ENCODE data around the gene TPX2.
"Not testable (repeated sequence)": the region's sequence is repeated elsewhere in the genome, so short reads cannot be mapped to it uniquely, and the experiment has no call there.

The TPX2 gene

DNA sequence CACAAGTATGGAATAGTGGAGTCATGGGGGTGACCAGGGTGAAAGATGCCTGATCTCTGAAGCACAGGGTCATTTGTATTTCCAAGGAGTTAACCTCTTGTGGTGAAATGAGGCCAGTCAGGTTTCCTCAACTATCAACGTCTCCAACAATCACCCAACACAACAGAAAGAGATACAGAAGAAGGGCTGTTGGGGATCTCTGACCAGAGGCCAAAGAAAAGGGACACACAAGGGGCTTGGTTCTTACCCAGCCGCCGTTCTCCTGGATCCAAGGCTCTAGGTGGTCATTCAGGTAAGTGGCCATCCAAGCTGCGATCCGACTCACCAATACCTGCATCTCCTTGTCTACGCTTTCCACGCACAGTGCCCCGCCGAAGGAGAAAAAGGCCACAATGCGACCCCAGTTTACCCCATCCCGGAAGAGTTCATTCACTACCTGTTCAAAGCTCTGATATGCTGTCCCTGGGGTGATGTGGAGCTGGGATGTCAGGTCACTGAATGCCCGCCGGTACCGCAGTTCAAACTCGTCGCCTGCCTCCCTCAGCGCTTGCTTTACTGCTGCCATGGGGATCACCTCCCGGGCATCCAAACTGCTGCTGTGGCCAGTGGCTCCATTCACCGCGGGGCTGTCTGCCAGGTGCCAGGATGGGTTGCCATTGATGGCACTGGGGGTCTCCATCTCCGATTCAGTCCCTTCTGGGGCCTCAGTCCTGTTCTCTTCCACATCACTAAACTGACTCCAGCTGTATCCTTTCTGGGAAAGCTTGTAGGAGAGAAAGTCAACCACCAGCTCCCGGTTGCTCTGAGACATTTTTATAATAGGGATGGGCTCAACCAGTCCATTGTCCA is 17.5 kb upstream of the TPX2 start:
- DNase-seq: peak; percentile 32

DNA sequence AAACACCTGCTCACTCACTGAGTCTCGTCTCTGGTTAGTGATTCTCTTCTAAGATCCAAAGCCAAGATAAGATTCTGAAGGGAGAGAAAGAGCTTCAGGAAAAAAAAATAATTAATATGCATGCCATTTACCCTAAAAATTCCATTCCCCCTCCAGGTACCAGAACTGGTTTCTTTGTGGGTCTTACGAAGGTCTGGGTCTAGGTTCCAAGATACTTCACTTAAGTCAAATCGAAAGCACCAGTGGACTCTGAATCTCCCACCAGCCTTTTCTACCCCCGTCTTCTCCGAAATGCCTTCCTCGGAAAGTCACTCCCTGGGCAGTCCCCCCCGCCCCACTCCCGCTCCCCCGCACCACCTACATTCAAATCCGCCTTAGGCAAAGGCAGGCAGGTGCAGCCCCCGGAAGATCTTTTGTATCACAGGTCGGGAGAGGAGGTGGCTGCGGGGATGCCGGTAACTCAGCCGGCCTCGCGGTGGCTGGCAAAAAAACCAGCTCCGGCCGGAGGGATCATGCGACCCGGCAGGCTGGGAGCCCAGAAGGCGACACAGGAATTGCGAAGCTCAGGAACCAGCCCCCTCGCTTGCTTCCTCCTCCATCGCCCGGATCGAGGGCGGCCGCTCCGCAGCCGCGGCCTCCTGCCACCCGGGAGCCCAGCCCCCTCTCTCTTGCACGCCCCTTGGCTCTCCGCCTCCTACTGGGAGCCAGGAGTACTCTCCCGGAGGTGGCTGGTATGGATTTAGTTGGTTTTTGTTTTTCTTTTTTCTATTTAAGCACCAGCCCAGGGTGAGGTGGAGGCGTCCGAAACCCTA is 16.6 kb upstream of the TPX2 start, which contains the start of gene BCL2L1:
BCL2L1 (minus strand) TSS at position 612 of the 812 bp plus-strand sequence. CDS start 650 bp downstream, outside the sequence.
- DNase-seq: peak; percentile 83

DNA sequence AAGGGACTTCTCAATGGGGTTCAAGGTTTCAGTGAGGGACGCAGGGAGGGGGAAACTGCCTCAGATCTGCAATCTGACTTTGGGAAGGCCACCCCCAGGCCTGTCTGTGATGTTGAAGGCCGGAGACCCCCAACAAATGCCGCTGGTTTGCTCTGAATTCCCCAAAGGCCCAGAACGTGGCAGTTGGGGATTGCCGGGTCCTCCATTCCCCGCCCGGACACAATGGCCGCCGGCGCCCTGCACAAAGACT is 16.1 kb upstream of the TPX2 start:
- no peak for DNase-seq

DNA sequence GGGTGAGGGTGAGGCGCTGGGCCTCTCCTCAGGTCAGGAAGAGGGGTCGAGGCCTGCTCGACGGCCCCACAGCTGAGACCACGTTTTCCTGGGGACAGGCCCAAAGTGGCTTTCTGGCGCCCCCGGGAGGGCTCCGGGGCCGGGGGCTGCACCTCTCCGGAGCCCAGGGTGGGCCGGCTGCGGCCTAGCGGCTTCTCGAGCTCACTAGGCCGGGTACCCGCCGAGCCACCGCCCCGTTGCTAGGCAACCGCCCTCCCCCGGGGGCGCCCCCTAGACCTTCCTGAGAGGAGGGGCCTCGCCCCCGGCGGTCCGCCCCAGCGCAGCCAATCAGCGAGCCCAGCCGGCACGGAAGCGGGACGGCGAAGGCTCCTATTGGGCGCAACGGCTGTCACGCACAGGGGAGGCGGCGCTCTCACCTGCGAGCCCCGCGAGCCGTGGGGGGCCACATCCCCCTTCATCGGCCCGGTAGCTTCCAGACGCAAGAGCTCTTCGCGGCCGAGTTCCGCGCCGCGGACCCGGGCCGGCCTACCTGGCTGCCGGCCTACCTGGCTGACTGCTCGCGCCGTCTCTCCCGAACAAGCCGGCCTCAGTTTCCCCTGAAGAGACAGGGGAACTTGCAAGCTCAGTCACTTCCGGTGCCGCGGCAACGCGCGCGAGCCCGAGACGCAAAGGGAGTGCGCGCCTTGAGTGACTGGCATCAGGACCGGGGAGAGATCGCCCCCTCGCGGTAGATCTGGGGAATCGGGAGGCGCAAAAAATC is 15.6 kb upstream of the TPX2 start:
- peak; percentile 99 for DNase-seq

DNA sequence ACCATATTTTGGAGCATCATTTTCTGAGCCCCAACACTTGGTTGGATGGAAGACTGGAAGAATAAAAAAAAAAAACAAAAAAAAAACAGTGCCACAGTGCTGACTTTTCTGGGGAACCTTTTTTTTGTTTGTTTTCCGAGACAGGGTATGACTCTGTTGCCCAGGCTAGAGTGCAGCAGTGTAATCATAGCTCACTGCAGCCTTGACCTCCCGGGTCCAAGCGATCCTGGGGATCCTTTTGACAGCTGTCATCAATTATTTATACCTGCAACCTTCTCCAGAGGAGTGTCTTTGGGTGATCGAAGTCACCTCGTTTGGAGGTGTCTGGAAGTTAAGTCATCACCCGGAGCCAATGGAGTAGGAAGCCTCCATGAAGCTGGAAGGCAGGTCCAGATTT is 7.8 kb upstream of the TPX2 start:
- no peak for DNase-seq

DNA sequence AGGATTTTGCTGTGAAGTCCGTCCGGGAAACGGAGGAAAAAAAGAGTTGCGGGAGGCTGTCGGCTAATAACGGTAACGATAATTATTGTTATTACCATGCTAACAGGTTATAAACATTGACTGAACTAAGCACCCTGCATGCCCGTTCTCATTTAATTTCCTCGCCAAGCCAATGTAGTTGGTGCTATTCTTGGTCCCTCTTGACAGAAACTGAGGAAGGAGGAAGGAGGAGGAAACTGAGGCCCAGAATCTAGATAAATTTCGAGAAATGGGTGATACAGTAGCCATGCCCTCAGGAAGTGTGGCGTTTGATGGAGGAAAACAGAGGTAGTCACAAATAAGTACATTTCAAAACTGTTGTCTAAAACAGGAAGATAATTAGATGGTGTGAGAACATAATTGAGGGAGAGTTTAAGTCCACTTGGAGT is 474 bp downstream of the TPX2 start:
- no peak for DNase-seq

DNA sequence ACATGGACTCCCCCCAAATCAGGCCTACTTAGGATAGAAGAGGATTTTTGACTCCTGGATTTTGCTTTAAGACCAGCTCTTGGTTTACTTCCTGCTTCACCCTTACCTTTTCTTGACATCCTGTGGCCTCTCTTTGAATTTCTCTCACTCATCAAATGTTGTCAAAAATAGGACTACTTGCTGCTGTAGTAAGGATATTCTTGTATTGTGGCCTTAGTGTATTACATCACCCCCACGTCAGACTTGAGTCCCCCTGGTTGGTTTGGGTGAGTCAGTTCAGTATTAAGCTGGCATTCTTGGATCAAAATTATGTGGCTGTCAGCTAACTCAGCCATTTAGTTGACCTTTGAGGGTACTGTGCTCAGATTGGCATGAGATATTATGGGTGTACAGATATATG is 1.1 kb downstream of the TPX2 start:
- peak; percentile 78 for DNase-seq

DNA sequence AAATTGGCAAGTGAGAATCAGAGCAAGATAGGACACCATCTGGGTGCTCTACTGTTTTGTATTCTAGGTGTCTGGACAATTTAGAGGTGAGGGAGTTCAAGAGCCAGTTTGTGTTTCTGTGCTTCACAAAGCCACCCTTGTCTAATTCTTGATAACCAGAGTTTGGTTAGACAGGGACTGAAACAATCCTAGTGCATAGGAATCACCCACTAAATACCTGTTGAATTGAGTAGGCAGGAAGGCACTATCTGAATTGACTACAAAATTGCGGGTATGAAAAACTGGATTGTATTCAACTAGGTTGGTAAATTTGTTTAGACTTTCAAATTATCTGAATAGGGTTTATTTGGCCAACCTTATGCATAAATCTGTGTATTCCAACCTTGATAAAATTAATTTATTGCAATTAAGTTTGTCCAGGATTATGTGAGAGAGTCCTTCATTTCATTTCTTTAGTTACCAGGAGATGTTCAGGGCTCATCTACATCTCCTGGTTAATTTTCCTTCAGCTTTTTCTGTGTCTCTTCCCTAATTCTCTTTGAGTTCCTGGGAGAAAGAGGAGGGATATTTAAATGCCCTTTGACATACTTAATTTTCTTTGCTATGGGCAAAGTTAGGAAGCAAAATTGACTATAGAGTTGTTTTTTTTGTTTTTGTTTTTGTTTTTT is 1.7 kb downstream of the TPX2 start:
- no peak for DNase-seq

DNA sequence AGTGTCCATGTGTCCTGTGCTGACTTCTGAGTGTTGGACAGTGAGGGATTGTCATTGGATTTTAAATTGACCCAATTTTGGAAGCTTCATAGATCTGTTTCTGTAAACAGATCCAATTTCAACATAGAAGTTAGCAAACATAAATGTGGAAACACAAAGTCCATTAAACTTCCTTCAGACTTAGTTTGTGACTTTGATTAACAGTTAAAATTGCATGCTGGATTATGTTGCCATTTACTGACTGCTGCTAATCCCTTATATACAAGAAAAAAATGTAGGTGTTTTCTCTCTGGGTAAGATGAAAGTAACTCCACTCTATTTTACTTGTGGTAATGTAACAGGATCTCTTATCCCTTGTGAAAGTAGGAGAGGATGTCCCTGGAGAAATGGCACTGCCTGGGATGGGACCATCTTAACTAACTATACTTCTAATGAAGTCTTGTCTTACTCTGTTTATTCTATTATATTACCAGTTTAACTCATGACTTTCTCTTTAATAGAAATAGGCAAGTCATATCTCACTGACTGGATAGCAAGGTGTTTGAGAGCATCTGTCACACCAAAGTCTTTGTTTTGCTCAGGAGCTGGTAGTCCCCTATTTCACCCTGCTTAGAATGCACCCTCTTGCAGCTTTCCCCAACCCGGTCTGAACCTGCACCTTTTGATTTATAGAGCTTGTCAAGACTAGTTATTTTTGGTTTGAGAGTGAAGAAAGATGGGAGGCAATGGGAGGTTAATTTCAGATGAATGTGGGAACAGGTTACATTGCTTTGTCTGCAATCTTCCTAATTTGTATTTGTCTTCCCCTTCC is 7.2 kb downstream of the TPX2 start:
- no peak for DNase-seq

DNA sequence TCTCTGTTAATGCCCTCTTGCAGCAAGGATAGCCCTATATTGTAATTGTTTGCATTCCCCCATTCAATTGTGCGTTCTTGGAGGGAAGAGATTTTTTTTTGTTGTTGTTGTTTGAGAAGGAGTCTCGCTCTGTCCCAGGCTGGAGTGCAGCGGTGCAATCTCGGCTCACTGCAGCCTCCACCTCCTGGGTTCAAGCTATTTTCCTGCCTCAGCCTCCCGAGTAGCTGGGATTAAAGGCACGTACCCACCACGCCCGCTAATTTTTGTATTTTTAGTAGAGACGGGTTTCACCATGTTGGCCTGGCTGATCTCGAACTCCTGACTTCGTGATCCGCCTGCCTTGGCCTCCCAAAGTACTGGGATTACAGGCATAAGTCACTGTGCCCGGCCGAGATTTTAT is 7.9 kb downstream of the TPX2 start:
- DNase-seq: not testable (repeated sequence)

DNA sequence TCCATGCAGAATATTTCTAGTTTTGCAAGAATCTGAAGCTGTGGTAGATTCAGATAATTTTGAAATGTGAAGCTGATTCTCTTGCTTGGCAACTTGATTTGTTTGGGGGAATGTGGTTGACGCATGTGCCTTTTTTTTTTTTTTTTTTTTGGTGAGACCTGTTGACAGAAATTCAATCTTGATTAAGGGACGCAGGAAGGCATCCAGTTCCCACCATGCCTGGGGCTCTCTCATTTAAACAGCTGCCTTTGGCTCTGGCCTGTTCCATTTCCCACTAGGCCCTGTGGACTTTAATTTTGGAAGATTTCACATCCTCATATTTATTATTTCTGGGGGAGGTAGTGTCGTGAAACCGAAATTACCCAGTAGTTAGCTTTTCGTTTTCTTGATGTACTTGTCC is 8.6 kb downstream of the TPX2 start:
- no peak for DNase-seq

DNA sequence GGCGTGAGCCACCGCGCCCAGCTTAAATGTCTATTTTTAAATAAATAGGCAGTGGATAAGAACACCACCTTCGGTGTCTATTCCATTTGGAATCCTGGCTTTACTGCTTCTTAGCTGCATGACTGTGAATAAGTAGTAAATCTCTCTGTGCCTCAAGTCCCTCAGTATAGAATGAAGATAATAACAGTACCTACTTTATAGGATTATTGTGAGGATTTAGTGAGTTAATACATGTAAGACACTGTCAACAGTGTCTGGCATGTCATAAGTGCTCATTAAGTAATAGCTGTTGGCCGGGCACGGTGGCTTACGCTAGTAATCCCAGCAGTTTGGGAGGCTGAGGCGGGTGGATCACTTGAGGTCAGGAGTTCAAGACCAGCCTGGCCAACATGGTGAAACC is 10.1 kb downstream of the TPX2 start:
- DNase-seq: no peak

DNA sequence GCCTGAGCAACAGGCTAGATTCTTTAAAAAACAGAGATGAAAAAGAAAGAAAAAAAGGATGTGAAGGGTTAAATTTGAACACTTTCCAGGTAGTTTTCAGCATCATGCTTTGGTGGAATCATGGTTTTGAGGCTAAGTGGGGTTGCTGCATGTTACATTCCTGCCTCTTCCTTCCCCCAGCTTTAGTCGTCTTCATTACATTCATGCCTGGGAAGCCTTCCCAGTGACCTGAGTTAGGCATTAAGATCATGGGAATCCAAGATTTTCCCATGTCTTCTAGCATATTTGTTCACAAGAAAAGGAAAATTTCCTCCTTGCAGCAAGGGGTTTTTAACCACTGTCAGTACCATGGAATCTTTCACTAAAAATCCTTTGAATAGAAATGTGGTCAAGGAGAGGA is 12.0 kb downstream of the TPX2 start:
- DNase-seq: no peak

DNA sequence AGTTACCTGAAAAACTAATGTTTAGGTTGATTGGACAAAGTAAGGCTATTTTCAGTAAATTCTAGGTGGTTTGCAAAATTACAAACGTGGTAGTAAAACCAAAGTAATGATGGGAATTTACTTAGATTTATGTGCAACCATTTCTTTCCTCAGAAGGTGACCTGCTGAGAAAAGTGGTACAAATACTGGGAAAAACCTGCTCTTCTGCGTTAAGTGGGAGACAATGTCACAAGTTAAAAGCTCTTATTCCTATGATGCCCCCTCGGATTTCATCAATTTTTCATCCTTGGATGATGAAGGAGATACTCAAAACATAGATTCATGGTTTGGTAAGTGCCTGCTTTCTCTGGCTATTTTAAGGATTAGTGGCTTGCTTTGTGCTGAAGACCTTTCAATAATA is 18.2 kb downstream of the TPX2 start:
- no peak for DNase-seq

DNA sequence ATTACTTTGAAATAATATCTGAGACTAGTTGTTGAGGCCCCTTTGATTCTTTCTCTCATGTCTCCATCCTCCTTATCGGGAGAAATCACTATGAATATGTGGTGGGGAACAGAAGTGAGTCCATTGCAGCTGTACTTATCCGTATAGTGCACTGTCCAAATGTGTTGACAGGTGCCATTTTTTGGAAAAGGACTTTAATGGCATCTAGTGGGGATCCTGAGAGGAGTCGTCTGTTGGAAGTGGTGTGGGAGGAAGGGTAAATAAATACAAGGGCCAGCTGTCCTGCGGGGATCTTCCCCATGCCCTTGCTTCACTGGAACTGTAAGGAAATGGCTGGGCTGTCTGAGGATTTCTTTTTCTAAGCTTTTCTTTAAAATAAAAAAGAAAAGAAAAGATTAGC is 19.4 kb downstream of the TPX2 start:
- DNase-seq: no peak

DNA sequence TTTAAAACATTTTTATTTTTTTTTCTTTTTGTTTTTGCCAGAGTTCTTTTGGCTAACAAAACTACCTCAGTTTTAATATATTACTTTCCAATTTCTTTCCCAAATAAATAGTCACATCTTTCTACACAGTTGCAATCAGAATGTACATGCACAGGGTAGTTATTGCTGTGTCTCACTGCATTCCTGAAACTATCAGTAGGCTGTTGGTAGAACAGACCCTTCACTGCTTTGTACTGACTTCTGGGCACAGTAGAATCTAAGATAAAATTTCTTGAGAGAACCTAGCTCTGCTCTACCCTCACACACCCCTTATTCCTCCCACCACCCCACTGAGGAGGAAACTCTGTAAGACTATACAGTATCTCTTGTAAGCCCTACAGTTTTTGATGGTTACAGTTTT is 19.9 kb downstream of the TPX2 start:
- no peak for DNase-seq

DNA sequence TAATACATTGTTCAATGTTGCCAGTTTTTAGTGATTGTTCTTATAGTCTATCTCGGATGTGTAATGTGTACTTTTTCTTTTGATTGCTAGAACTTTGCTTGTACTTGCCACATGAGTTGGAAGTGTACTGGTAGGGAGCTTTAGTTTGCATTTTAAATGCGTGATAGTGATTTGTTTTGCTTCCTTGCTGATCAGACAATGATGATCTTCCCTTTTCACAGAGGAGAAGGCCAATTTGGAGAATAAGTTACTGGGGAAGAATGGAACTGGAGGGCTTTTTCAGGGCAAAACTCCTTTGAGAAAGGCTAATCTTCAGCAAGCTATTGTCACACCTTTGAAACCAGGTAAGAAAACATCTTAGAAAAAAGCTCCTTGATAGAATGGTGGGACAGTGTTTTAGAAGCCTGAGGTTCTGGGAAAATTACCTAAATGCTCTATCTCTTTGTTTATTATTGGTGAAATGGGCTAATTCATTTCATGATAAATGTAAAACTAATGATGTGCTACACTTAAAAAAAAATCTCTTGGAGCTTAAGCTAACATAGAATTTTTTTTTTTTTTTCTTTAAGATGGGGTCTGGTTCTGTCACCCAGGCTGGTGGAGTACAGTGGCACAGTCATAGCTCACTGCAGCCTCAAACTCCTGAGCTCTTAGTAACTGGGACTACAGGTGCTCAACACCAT is 20.9 kb downstream of the TPX2 start:
- DNase-seq: no peak

DNA sequence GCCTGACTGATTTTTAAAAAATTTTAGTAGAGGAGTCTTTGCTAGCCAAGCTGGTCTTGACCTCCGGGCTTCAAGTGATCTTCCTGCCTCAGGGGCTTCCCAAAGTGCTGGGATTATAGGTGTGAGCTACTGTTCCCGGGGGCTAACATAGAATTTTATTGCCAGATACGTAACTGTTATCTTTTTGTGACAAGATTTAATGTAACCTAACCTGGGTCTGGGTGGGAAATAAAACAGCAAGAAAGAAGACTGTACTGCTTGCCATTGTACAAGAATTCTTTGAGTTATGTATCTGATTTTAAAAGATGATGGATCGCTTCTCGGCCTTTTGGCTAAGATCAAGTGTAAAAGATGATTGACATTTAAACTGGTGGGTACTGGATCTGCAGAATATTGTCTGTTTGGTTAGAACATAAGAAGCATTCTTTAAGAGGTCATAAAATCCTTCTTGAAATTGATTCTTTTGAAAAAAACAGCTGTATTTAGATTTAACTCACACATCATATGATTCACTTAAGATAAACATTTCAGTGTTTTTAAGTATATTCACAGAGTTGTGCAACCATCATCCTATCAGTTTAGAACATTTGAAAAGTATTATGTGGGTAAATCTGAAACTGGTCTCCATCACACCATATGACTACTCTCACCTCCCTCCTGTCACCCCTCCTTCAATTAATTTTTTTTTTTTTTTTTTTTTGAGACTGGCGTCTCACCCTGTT is 21.6 kb downstream of the TPX2 start:
- DNase-seq: no peak

DNA sequence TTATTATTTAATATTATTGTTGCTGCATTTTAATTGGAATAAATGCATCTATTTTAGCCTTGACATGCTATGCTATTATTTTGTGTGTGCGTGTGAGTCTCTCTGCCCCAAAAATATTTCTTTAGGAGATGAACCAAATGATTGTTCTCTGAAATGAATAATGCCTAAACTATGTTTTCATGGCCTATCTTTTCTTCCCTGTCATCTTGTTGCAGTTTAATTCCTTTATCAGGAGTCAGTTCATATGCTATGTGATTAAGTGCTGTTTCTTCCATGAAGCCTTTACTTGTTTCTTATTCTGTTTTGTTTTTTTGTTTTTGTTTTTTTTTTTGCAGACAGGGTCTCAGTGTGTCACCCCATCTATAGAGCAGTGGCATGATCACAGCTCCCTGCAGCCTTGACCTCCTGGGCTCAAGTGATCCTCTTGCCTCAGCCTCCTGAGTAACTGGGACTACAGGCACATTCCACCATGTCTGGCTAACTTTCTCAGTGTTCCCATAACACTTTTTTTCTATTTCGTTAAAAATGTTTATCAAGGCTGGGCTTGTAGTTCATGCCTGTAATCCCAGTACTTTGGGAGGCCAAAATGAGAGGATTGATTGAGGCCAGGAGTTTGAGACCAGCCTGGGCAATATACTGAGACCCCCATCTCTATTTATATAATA is 25.7 kb downstream of the TPX2 start:
- no peak for DNase-seq

DNA sequence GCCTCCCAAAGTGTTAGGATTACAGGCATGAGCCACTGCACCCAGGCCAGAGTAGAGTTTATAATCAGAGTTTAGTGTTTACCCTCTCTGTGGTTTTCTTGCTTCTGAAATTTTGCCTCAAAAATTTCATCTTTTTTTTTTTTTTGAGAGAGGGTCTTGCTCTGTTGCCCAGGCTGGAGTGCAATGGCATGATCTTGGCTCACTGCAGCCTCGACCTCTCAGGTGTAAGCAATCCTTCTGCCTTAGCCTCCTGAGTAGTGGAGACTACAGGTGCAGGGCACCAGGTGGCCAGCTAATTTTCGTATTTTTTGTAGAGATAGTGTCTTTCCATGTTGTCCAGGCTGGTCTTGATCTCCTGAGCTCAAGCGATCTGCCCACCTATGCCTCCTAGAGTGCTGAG is 28.7 kb downstream of the TPX2 start:
- DNase-seq: no peak
